Mammary epithelial cell (primary cell): ENCODE results near the gene PTPN2.

Experiments
- CTCF ChIP-seq, 2 donors: IDR thresholded peaks in 1 of 2; conservative IDR thresholded peaks in 1 of 2; 2 replicates each; pipeline ENCODE4 v1.5.1; 2011 to 2012; ENCODE audit warnings: inconsistent platforms in 2 of 2, low read length in 2 of 2, mild to moderate bottlenecking in 2 of 2, control low read depth in 1 of 2, low read depth in 1 of 2; ENCODE audit not compliant: insufficient read depth in 1 of 2; ENCODE audit errors: extremely low read depth in 1 of 2
- EZH2 ChIP-seq: IDR thresholded peaks from 2 replicates; pipeline ENCODE4 v1.6.1; 2012; ENCODE audit warnings: low read length, inconsistent platforms, borderline replicate concordance

DNA sequence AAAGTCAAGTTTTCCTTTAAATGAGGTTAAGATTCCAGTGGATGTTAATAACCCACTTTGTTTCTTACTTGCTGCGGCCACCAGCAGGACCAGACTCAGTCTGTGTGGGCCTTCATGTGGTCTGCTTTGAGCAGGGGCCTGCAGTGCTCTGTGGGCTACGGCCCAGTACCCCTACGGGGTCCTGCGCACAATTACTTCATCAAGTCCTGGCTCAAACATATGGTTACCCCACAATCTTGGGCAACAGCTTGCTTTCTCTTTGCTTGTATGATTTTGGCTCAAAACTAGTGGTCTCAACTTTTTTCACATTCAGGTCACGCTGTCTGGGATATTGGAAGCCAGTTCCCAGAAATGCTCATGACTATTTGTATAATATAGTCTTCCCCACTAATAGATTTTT lies 64.2 kb downstream of the PTPN2 start:
- no peak for TF ChIP-seq EZH2
- no peak for TF ChIP-seq CTCF (conservative IDR thresholded peaks at IDR 0.05 in 1 of 2, IDR thresholded peaks at IDR 0.05 in 1 of 2; ENCODE audit: extremely low read depth in 1 of 2, insufficient read depth in 1 of 2, low read depth in 1 of 2, low read length in 2 of 2)
